HG03575 (cell line): ENCODE results near the gene C17orf100.
"Not testable (repeated sequence)": the region's sequence is repeated elsewhere in the genome, so short reads cannot be mapped to it uniquely, and the experiment has no call there.

Experiments used
- ATAC-seq: cut with Tn5 transposase; IDR thresholded peaks from one replicate; pipeline ENCODE4 v1.9.1; 2021; ENCODE audit not compliant: unreplicated experiment, insufficient number of reproducible peaks, low FRiP score; ENCODE audit errors: extremely low read depth

Gene C17orf100

GRCh38 chr17:6683730-6684459 lies 32.3 kb downstream of the C17orf100 start:
- ATAC-seq: no peak

- ATAC-seq: no peak
Measured at GRCh38 chr17:6684460-6684783, 32.9 kb downstream of the C17orf100 start.

- ATAC-seq: no peak
Measured at GRCh38 chr17:6684881-6685767, 33.6 kb downstream of the C17orf100 start.

- ATAC-seq: no peak
Measured at GRCh38 chr17:6686026-6686425, 34.5 kb downstream of the C17orf100 start.

- ATAC-seq: no peak
Measured at GRCh38 chr17:6688944-6689343, 37.4 kb downstream of the C17orf100 start.

GRCh38 chr17:6690641-6691040 lies 39.1 kb downstream of the C17orf100 start:
- ATAC-seq: no peak

- ATAC-seq: no peak
Measured at GRCh38 chr17:6691546-6691945, 40.0 kb downstream of the C17orf100 start.

GRCh38 chr17:6691958-6692357 lies 40.4 kb downstream of the C17orf100 start:
- not testable (repeated sequence) for ATAC-seq

- no peak for ATAC-seq
Measured at GRCh38 chr17:6695051-6695450, 43.5 kb downstream of the C17orf100 start.

GRCh38 chr17:6695565-6695964 lies 44.0 kb downstream of the C17orf100 start:
- ATAC-seq: no peak

- no peak for ATAC-seq
Measured at GRCh38 chr17:6696906-6697305, 45.3 kb downstream of the C17orf100 start.

GRCh38 chr17:6698004-6698403 lies 46.4 kb downstream of the C17orf100 start:
- ATAC-seq: no peak

GRCh38 chr17:6699997-6700947 lies 48.7 kb downstream of the C17orf100 start:
- ATAC-seq: no peak

GRCh38 chr17:6700948-6701307 lies 49.4 kb downstream of the C17orf100 start:
- no peak for ATAC-seq

- no peak for ATAC-seq
Measured at GRCh38 chr17:6701719-6702118, 50.2 kb downstream of the C17orf100 start.

GRCh38 chr17:6702567-6703215 lies 51.1 kb downstream of the C17orf100 start:
- ATAC-seq: no peak
